ENCODE results near the gene APPBP2.

The APPBP2 gene

DNA sequence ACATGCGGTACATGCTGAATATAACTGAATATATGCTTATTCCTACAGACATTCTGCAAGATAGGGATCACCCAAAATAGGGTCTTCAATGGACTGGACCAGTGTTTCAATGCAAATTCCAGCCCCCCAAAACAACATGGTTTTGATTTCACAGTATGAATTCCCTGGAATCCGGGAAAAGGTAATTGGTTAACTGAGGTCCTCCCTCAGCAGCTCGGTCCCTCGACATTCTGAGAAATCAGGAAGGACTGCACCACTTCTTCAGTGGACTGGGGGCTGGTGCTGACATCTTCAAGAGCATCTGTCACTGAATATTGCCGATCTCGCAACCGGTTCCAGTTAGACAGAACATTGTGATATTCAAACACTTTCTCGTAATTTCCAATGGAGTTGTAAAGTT is 78.7 kb downstream of the APPBP2 start:
- TF ChIP-seq CTCF (IDR thresholded peaks at IDR 0.05; ENCODE audit: low read depth, low read length) (no peak), EZH2phosphoT487 (IDR thresholded peaks at IDR 0.05; ENCODE audit: low read depth) (no peak)
- Histone ChIP-seq H3K79me2 (ENCODE audit: low read length) (no peaks in the 10 kb centered on the region), H3K9me3 (ENCODE audit: insufficient read depth, low read length) (no peaks in the 10 kb centered on the region), H3K9ac (ENCODE audit: low read length) (no peak overlapping the region), H4K20me1 (ENCODE audit: insufficient read depth, low read length) (no peaks in the 10 kb centered on the region), H3K27me3 (ENCODE audit: low read depth, low read length) (no peaks in the 10 kb centered on the region), H3K4me3 (ENCODE audit: low read length) (no peak overlapping the region), H3K36me3 (replicated peaks; ENCODE audit: low read depth, low read length) (peaks cover 9% of the 10 kb centered on the region), H2AFZ (ENCODE audit: low read depth, low read length) (no peak overlapping the region), H3K4me2 (ENCODE audit: low read length) (no peak overlapping the region), H3K27ac (ENCODE audit: low read length) (no peak overlapping the region), H3K4me1 (ENCODE audit: low read length) (peaks cover 18% of the 10 kb centered on the region)

GRCh38 chr17:60445144-60445543 is 80.9 kb downstream of the APPBP2 start:
- Histone ChIP-seq H3K27ac (ENCODE audit: low read length) (no peak overlapping the region), H3K9ac (ENCODE audit: low read length) (no peak overlapping the region), H3K4me2 (ENCODE audit: low read length) (no peak overlapping the region), H3K9me3 (ENCODE audit: insufficient read depth, low read length) (no peaks in the 10 kb centered on the region), H3K27me3 (ENCODE audit: low read depth, low read length) (no peaks in the 10 kb centered on the region), H3K4me1 (ENCODE audit: low read length) (peaks cover 25% of the 10 kb centered on the region), H3K36me3 (replicated peaks; ENCODE audit: low read depth, low read length) (peaks cover 4% of the 10 kb centered on the region), H3K4me3 (ENCODE audit: low read length) (no peak overlapping the region), H3K79me2 (ENCODE audit: low read length) (no peaks in the 10 kb centered on the region), H2AFZ (ENCODE audit: low read depth, low read length) (no peak overlapping the region), H4K20me1 (ENCODE audit: insufficient read depth, low read length) (no peaks in the 10 kb centered on the region)
- TF ChIP-seq CTCF (IDR thresholded peaks at IDR 0.05; ENCODE audit: low read depth, low read length) (no peak), EZH2phosphoT487 (IDR thresholded peaks at IDR 0.05; ENCODE audit: low read depth) (no peak)

DNA sequence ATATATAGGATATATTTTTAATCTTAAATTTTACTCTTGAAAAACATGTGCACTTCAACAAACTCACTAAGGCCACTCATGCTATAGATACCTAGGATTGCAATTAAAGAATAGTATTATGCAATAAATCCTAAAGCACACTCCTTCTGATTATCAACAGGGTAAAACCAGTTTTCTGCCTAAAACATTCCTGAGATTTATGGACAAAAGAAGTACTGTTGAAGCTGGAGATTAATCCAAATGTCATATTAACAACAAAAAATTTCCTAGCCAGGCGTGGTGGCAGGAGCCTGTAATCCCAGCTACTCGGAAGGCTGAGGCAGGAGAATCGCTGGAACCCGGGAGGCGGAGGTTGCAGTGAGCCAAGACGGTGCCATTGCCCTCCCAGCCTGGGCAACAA is 82.3 kb downstream of the APPBP2 start:
- H3K4me3 ChIP-seq (ENCODE audit: low read length): no peak overlapping the region
- peaks cover 33% of the 10 kb centered on the region for H3K4me1 ChIP-seq (ENCODE audit: low read length)
- H3K9ac ChIP-seq (ENCODE audit: low read length): no peak overlapping the region
- H3K36me3 ChIP-seq (replicated peaks; ENCODE audit: low read depth, low read length): peaks cover 4% of the 10 kb centered on the region
- H3K9me3 ChIP-seq (ENCODE audit: insufficient read depth, low read length): no peaks in the 10 kb centered on the region
- no peaks in the 10 kb centered on the region for H4K20me1 ChIP-seq (ENCODE audit: insufficient read depth, low read length)
- no peak overlapping the region for H3K4me2 ChIP-seq (ENCODE audit: low read length)
- TF ChIP-seq EZH2phosphoT487 (IDR thresholded peaks at IDR 0.05; ENCODE audit: low read depth): no peak
- no peak for TF ChIP-seq CTCF (IDR thresholded peaks at IDR 0.05; ENCODE audit: low read depth, low read length)
- no peaks in the 10 kb centered on the region for H3K27me3 ChIP-seq (ENCODE audit: low read depth, low read length)
- no peak overlapping the region for H3K27ac ChIP-seq (ENCODE audit: low read length)
- H2AFZ ChIP-seq (ENCODE audit: low read depth, low read length): no peak overlapping the region
- no peaks in the 10 kb centered on the region for H3K79me2 ChIP-seq (ENCODE audit: low read length)

GRCh38 chr17:60442271-60443173 is 83.5 kb downstream of the APPBP2 start:
- H3K4me3 ChIP-seq (ENCODE audit: low read length): peak overlapping the region; percentile 12
- H3K4me1 ChIP-seq (ENCODE audit: low read length): peaks cover 41% of the 10 kb centered on the region
- no peak overlapping the region for H2AFZ ChIP-seq (ENCODE audit: low read depth, low read length)
- H3K36me3 ChIP-seq (replicated peaks; ENCODE audit: low read depth, low read length): peaks cover 4% of the 10 kb centered on the region
- H3K9ac ChIP-seq (ENCODE audit: low read length): no peak overlapping the region
- peak overlapping the region; percentile 52 for H3K4me2 ChIP-seq (ENCODE audit: low read length)
- H3K79me2 ChIP-seq (ENCODE audit: low read length): no peaks in the 10 kb centered on the region
- TF ChIP-seq CTCF (IDR thresholded peaks at IDR 0.05; ENCODE audit: low read depth, low read length): no peak
- no peak for TF ChIP-seq EZH2phosphoT487 (IDR thresholded peaks at IDR 0.05; ENCODE audit: low read depth)
- H3K27ac ChIP-seq (ENCODE audit: low read length): peak overlapping the region; percentile 0; the same call in 1 of the 2 replicates
- H3K9me3 ChIP-seq (ENCODE audit: insufficient read depth, low read length): no peaks in the 10 kb centered on the region
- no peaks in the 10 kb centered on the region for H4K20me1 ChIP-seq (ENCODE audit: insufficient read depth, low read length)
- H3K27me3 ChIP-seq (ENCODE audit: low read depth, low read length): no peaks in the 10 kb centered on the region
